Aorta (tissue), 5 donors: ENCODE measurements around the gene FAM117B. TPM values are rescaled to one million over a fixed set of nuclear protein-coding genes. Genes with fewer than 3 reads are reported as not detected.

Experiments used
- ATAC-seq: fragments of 200-7000 bp; cut with Tn5 transposase; one replicate; pipeline ENCODE4 v1.9.1; 2022; ENCODE audit warnings: moderate library complexity; ENCODE audit not compliant: low FRiP score
- DNase-seq, 2 donors: peaks; one replicate each; pipeline ENCODE4 v3.0.0-alpha.2; 2020
- H3K27ac ChIP-seq, 2 donors: one replicate each; pipeline ENCODE4 v1.5.1; 2013; ENCODE audit warnings: low read length in 2 of 2, mild to moderate bottlenecking in 2 of 2, moderate library complexity in 2 of 2, control low read depth in 1 of 2, inconsistent platforms in 1 of 2, low read depth in 1 of 2
- H3K27me3 ChIP-seq, 2 donors: one replicate each; pipeline ENCODE4 v1.6.1; 2013; ENCODE audit warnings: control low read depth in 1 of 2, low read length in 1 of 2, mild to moderate bottlenecking in 1 of 2, moderate library complexity in 1 of 2; ENCODE audit not compliant: insufficient read depth in 2 of 2, control insufficient read depth in 1 of 2
- H3K36me3 ChIP-seq, 2 donors: one replicate each; pipeline ENCODE4 v1.6.1; 2013; ENCODE audit warnings: control low read depth in 1 of 2, low read length in 1 of 2, mild to moderate bottlenecking in 1 of 2; ENCODE audit not compliant: insufficient read depth in 2 of 2, control insufficient read depth in 1 of 2
- H3K4me1 ChIP-seq, 2 donors: one replicate each; pipeline ENCODE4 v1.6.1; 2013; ENCODE audit warnings: low read length in 2 of 2, control low read depth in 1 of 2, mild to moderate bottlenecking in 1 of 2, moderate library complexity in 1 of 2; ENCODE audit not compliant: insufficient read depth in 2 of 2, control insufficient read depth in 1 of 2
- H3K4me3 ChIP-seq, 2 donors: one replicate each; pipeline ENCODE4 v1.5.1; 2013; ENCODE audit warnings: low read length in 2 of 2, control low read depth in 1 of 2, mild to moderate bottlenecking in 1 of 2
- H3K9me3 ChIP-seq: one replicate; pipeline ENCODE4 v1.6.1; 2013; ENCODE audit warnings: mild to moderate bottlenecking, low read length; ENCODE audit not compliant: control insufficient read depth
- whole genome bisulfite sequencing, 2 donors: extraction: QIAGEN DNeasy Blood & Tissue Kit; methylation state at CpG; one replicate each; pipeline ENCODE4 v1.1.7; 2013; 5-methylcytosine and 5-hydroxymethylcytosine counted together
- intact Hi-C, 2 donors: fragments of 100-400 bp; cut with DNase I; formaldehyde crosslinking; loops; one replicate each; pipeline versions ENCODE4 v1.14.2 to v1.15.0; 2022
- polyA plus RNA-seq, 2 donors: library from polyadenylated mRNA; stranded (reverse); fragments of 200-250 nt; gene quantifications; one replicate each; pipeline ENCODE4 v1.2.3, GENCODE V29; 2013
- total RNA-seq, 2 donors: library from RNA; stranded (reverse); fragmentation: NEBNext Ultra II Directional; extraction: Animal tissue kit (Norgen Biotek cat#: 25700); gene quantifications; one replicate each; pipeline ENCODE4 v1.2.1, GENCODE V29; 2021
- donor health status: healthy with polysubstance abuse.
- donor health status: Bipolar disorder and iron deficiency.
- donor health status: DM: no; HTN: no; CAD: no.
- donor health status: DM: no; HTN: no; CAD: no.
- donor health status: DM: yes; HTN: yes; CAD: no.

FAM117B gene
- total and polyA plus RNA-seq, 4 donors: 2.5 to 8.4 (median 3.4) TPM

- Histone ChIP-seq H3K9me3 (peaks cover 1% of the 10 kb centered on the region), H3K4me1 (no peaks in the 10 kb centered on the region), H3K4me3 (no peak overlapping the region), H3K27ac (no peak overlapping the region), H3K27me3 (no peaks in the 10 kb centered on the region), H3K36me3 (no peaks in the 10 kb centered on the region)
- no peak for ATAC-seq
- DNase-seq: no peak
- intact Hi-C loops: no loop called here
- WGBS, 2 donors: 90 to 96% methylated on average over 2 of the region's 2 CpGs
Measured at GRCh38 chr2:202608142-202608852, 26.5 kb upstream of the FAM117B start.

GRCh38 chr2:202609381-202610145 lies 25.2 kb upstream of the FAM117B start:
- ATAC-seq (no peak), DNase-seq (no peak)
- 24 to 28% methylated on average over 3 of the region's 3 CpGs for WGBS, 2 donors
- H3K27me3 ChIP-seq: no peaks in the 10 kb centered on the region
- H3K4me3 ChIP-seq: no peak overlapping the region
- H3K27ac ChIP-seq: no peak overlapping the region
- no peaks in the 10 kb centered on the region for H3K36me3 ChIP-seq
- peaks cover 1% of the 10 kb centered on the region for H3K9me3 ChIP-seq
- no peaks in the 10 kb centered on the region for H3K4me1 ChIP-seq
- intact Hi-C loops: no loop called here

- H3K27me3 ChIP-seq: no peaks in the 10 kb centered on the region
- H3K4me1 ChIP-seq: no peaks in the 10 kb centered on the region
- H3K36me3 ChIP-seq: no peaks in the 10 kb centered on the region
- H3K27ac ChIP-seq: no peak overlapping the region
- intact Hi-C loops: no loop called here
- ATAC-seq (no peak), DNase-seq (no peak)
- H3K4me3 ChIP-seq: no peak overlapping the region
- WGBS, 2 donors: 73 to 77% methylated on average over 5 of the region's 5 CpGs
- H3K9me3 ChIP-seq: peaks cover 1% of the 10 kb centered on the region
Measured at GRCh38 chr2:202610380-202610779, 24.4 kb upstream of the FAM117B start.

DNA sequence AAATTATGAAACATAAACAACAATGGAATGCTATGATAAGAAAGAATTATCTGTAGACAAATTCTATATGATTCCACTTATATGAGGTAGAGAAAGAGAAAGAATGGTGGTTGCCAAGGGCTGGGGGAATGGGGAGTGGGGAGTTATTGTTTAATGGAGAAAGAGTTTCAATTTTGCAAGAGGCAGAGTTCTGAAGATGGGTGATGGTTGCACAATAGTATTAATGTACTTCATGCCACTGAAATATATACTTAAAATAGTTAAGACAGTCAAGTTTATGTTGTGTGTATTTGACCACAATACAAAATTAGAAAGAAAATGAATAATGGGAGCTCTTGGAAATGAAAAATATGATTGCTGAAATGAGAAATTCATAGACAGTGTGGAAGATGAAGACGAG lies 22.6 kb upstream of the FAM117B start:
- 91 to 93% methylated on average over 1 of the region's 1 CpG for WGBS, 2 donors
- Histone ChIP-seq H3K4me1 (no peaks in the 10 kb centered on the region), H3K9me3 (peaks cover 1% of the 10 kb centered on the region), H3K4me3 (no peak overlapping the region), H3K27ac (no peak overlapping the region), H3K27me3 (no peaks in the 10 kb centered on the region), H3K36me3 (no peaks in the 10 kb centered on the region)
- ATAC-seq: no peak
- DNase-seq: no peak
- intact Hi-C loops: no loop called here

GRCh38 chr2:202613479-202613878 lies 21.3 kb upstream of the FAM117B start:
- Histone ChIP-seq H3K4me1 (no peaks in the 10 kb centered on the region), H3K4me3 (no peak overlapping the region), H3K36me3 (no peaks in the 10 kb centered on the region), H3K27me3 (no peaks in the 10 kb centered on the region), H3K27ac (no peak overlapping the region), H3K9me3 (no peaks in the 10 kb centered on the region)
- intact Hi-C loops: no loop called here
- 84 to 90% methylated on average over 2 to 4 of the region's 4 CpGs for WGBS, 2 donors
- DNase-seq (no peak), ATAC-seq (no peak)

- no peak for ATAC-seq
Measured at GRCh38 chr2:202624133-202624532, 10.6 kb upstream of the FAM117B start.

GRCh38 chr2:202627042-202627441 lies 7.7 kb upstream of the FAM117B start:
- no peaks in the 10 kb centered on the region for H3K36me3 ChIP-seq
- DNase-seq (no peak), ATAC-seq (no peak)
- no peak overlapping the region for H3K4me3 ChIP-seq
- no peaks in the 10 kb centered on the region for H3K27me3 ChIP-seq
- WGBS, 2 donors: 71 to 80% methylated on average over 4 of the region's 4 CpGs
- intact Hi-C loops: no loop called here
- H3K4me1 ChIP-seq: no peaks in the 10 kb centered on the region
- H3K27ac ChIP-seq: no peak overlapping the region
- H3K9me3 ChIP-seq: no peaks in the 10 kb centered on the region

More at GRCh38 chr2:202624133-202624532, 10.6 kb upstream of the FAM117B start:
- Histone ChIP-seq H3K9me3 (no peaks in the 10 kb centered on the region), H3K4me3 (no peak overlapping the region), H3K4me1 (no peaks in the 10 kb centered on the region), H3K27ac (no peak overlapping the region), H3K27me3 (no peaks in the 10 kb centered on the region), H3K36me3 (no peaks in the 10 kb centered on the region)
- 94 to 96% methylated on average over 5 of the region's 5 CpGs for WGBS, 2 donors
- DNase-seq: no peak
- intact Hi-C loops: no loop called here

GRCh38 chr2:202628646-202629198 lies 6.0 kb upstream of the FAM117B start:
- no peak for DNase-seq
- ATAC-seq: no peak
- Histone ChIP-seq H3K27ac (no peak overlapping the region), H3K36me3 (no peaks in the 10 kb centered on the region), H3K27me3 (no peaks in the 10 kb centered on the region), H3K4me3 (no peak overlapping the region), H3K9me3 (no peaks in the 10 kb centered on the region), H3K4me1 (no peaks in the 10 kb centered on the region)
- intact Hi-C loops: no loop called here
- WGBS, 2 donors: 78 to 82% methylated on average over 3 of the region's 3 CpGs
